GM13976 (cell line): ENCODE results near the gene AFDN.

Experiments
- DNase-seq: peaks from one replicate; pipeline ENCODE4 v3.0.0; 2012; ENCODE audit warnings: low spot score
- in situ Hi-C: fragments of 300-500 bp; cut with MboI; formaldehyde crosslinking; loops from one replicate; pipeline ENCODE4 v1.12.0; 2022; ENCODE audit warnings: low sequenced_read_pairs, mixed read lengths, inconsistent platforms; ENCODE audit not compliant: unreplicated experiment
- TF ChIP-seq, protein P1 (sequence below): IDR thresholded peaks from 2 replicates; pipeline ENCODE4 v1.5.1; 2012; ENCODE audit warnings: borderline replicate concordance, mild to moderate bottlenecking; ENCODE audit not compliant: insufficient read depth; ENCODE audit errors: extremely low read depth, missing control alignments, control extremely low read depth

AFDN gene

DNA sequence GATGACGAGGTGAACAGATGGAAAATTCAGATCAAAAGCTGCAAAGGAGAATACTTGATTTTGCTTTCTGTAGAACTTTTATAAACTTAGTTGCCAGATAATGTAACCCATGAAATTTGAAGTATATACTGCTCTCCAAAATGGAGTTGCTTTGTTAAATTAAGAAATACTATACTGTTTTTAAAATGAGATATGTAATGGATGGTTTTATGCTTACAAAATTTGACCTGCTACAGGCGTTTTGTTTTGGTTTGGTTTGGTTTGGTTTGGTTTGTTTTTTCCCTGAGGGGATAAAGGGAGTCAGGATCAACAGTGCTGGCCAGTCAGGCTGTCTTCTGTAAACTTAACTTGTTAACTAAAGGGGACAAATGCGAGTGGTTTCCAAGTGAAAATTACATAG lies 115.1 kb downstream of the AFDN start:
- in situ Hi-C loops, result no loop called here
- DNase-seq, result no peak
- TF ChIP-seq, protein P1, sequence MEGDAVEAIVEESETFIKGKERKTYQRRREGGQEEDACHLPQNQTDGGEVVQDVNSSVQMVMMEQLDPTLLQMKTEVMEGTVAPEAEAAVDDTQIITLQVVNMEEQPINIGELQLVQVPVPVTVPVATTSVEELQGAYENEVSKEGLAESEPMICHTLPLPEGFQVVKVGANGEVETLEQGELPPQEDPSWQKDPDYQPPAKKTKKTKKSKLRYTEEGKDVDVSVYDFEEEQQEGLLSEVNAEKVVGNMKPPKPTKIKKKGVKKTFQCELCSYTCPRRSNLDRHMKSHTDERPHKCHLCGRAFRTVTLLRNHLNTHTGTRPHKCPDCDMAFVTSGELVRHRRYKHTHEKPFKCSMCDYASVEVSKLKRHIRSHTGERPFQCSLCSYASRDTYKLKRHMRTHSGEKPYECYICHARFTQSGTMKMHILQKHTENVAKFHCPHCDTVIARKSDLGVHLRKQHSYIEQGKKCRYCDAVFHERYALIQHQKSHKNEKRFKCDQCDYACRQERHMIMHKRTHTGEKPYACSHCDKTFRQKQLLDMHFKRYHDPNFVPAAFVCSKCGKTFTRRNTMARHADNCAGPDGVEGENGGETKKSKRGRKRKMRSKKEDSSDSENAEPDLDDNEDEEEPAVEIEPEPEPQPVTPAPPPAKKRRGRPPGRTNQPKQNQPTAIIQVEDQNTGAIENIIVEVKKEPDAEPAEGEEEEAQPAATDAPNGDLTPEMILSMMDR, result no peak

DNA sequence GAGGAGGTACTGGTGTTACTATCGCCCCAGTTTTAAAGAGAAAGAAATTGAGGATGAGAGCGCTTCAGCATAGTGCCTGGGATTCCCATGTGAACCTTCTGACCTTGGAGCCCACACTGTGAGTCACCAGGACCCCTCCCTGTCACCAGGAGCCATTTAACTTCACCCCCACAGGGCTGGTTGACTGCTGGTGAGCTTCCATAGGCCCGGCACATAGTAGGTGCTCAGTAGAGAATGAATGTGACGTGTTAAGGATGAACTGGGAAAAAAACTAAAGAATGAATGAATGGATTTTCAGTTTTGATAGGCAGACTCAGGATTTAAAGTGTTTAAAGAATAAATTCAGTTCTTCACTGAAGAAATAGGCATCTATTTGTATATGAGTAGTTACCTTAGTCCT lies 117.4 kb downstream of the AFDN start:
- DNase-seq, result no peak
- in situ Hi-C loops, result no loop called here
- TF ChIP-seq, protein P1, result no peak

DNA sequence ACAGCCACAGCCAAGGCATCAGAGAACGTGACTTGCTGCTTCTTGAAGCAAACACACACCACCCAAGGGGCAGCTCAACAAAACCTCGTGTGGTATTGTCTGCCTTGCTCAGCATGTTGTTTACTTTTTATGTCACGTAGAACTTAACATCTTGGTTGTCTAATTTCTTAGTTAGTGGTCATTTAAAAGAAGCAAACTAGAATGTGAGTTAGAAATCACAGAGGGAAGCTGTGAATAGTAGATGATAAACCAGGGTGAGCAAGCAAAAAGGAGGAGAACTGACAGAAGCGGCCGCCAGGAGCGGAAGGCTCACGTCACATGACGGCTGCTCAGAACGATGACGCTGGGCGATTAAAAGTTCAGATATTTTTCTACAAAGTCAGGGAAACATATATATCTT lies 119.3 kb downstream of the AFDN start:
- DNase-seq, result no peak
- TF ChIP-seq, protein P1, result no peak
- in situ Hi-C loops, result no loop called here

DNA sequence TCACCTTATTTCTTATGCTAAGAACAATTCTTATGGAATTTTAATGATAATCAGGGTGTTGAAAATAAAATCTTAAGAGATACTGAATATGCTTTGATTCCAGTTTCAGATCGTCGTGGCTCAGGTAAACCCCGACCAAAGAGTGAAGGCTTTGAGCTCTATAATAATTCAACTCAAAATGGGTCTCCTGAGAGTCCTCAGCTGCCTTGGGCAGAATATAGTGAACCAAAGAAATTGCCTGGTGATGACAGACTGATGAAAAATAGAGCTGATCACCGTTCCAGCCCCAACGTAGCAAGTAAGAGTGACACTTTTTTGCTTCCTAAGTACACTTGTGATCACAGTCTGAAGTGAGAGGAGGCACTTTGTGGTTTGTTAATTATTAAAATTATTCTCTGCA lies 119.9 kb downstream of the AFDN start:
- TF ChIP-seq, protein P1, result no peak
- DNase-seq, result no peak
- in situ Hi-C loops, result no loop called here

DNA sequence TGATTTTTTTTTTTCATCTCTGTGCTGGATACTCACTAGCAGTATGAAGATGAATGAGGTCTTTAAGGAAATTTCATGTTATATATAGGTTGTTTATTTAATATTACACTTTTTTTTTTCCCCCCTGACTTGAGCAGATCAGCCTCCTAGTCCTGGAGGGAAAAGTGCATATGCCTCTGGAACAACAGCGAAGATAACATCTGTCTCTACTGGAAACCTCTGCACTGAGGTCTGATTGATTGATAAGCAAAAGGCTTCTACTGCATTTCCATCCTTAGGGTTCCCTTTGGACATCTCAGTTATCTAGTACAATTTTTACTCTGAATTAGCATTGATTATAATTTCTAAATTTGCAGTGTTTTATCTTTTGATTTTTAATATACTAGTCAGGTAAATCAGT lies 121.0 kb downstream of the AFDN start:
- TF ChIP-seq, protein P1, result no peak
- no peak for DNase-seq
- in situ Hi-C loops, result no loop called here

DNA sequence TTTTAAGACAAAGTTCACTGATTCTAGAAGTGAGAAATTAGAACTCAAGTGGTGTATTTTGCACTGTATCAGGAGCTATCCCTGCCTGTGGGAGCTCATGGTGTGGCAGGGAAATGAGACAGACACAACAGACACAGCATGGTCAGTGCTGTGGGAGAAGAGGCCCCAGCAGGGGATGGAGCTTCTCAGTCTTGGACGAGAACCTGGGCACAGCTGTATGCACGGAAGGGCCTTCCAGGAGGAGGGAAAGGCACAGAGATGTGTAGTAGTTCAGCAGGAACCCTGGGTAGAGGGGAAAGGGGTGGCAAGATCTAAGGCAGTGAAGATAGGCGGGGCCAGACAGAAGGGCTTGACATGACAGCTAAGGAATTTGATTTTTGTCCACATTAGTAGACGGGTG lies 122.0 kb downstream of the AFDN start:
- in situ Hi-C loops, result no loop called here
- TF ChIP-seq, protein P1, result no peak
- DNase-seq, result no peak
